ENCODE measurements around the gene TSPO.

TSPO gene

DNA sequence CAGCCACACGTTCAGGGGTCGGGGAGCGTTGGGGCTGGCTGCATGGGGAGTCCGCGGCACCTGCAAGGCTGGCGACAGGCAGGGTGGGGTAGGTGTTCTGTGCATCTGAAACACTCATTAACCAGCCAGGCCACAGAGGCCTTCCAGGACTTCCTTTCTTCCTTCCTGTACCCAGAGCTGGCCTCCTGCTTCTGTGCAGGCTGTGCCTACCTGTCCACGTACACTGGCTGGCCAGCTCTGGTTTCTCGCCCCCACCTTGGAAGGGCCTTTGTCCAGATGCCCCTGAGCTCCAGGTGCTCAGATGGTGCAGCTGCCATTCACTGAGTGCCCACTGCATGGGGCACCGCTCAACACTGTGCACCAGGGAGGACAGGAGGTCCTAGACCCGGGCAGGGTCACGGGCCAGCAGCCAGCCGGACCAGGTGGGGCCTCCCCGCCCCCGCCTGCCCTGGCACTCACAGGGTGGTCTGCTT, 19.7 kb downstream of the TSPO start:
- TF ChIP-seq CEBPB (IDR thresholded peaks at IDR 0.05) = no peak
- no peak for TF ChIP-seq TEAD4 (IDR thresholded peaks at IDR 0.05)
- TF ChIP-seq YY1 (IDR thresholded peaks at IDR 0.05; ENCODE audit: low read depth) = no peak
- TF ChIP-seq NFIC (IDR thresholded peaks at IDR 0.05) = no peak
- TF ChIP-seq EP300 (IDR thresholded peaks at IDR 0.05; ENCODE audit: borderline replicate concordance) = no peak
- TF ChIP-seq TAF1 (IDR thresholded peaks at IDR 0.05; ENCODE audit: low read depth) = no peak
- TF ChIP-seq, protein P1, sequence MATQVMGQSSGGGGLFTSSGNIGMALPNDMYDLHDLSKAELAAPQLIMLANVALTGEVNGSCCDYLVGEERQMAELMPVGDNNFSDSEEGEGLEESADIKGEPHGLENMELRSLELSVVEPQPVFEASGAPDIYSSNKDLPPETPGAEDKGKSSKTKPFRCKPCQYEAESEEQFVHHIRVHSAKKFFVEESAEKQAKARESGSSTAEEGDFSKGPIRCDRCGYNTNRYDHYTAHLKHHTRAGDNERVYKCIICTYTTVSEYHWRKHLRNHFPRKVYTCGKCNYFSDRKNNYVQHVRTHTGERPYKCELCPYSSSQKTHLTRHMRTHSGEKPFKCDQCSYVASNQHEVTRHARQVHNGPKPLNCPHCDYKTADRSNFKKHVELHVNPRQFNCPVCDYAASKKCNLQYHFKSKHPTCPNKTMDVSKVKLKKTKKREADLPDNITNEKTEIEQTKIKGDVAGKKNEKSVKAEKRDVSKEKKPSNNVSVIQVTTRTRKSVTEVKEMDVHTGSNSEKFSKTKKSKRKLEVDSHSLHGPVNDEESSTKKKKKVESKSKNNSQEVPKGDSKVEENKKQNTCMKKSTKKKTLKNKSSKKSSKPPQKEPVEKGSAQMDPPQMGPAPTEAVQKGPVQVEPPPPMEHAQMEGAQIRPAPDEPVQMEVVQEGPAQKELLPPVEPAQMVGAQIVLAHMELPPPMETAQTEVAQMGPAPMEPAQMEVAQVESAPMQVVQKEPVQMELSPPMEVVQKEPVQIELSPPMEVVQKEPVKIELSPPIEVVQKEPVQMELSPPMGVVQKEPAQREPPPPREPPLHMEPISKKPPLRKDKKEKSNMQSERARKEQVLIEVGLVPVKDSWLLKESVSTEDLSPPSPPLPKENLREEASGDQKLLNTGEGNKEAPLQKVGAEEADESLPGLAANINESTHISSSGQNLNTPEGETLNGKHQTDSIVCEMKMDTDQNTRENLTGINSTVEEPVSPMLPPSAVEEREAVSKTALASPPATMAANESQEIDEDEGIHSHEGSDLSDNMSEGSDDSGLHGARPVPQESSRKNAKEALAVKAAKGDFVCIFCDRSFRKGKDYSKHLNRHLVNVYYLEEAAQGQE (IDR thresholded peaks at IDR 0.05; ENCODE audit: low read depth) = no peak
- TF ChIP-seq CREB1 (IDR thresholded peaks at IDR 0.05; ENCODE audit: low read depth) = no peak
- TF ChIP-seq, protein P2, sequence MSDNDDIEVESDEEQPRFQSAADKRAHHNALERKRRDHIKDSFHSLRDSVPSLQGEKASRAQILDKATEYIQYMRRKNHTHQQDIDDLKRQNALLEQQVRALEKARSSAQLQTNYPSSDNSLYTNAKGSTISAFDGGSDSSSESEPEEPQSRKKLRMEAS (IDR thresholded peaks at IDR 0.05) = no peak
- no peak for TF ChIP-seq FOXM1 (IDR thresholded peaks at IDR 0.05; ENCODE audit: borderline replicate concordance, low read depth)
- TF ChIP-seq ZBTB7A (IDR thresholded peaks at IDR 0.05; ENCODE audit: low read depth) = no peak
- TF ChIP-seq, protein P3, sequence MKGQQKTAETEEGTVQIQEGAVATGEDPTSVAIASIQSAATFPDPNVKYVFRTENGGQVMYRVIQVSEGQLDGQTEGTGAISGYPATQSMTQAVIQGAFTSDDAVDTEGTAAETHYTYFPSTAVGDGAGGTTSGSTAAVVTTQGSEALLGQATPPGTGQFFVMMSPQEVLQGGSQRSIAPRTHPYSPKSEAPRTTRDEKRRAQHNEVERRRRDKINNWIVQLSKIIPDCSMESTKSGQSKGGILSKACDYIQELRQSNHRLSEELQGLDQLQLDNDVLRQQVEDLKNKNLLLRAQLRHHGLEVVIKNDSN (IDR thresholded peaks at IDR 0.05) = no peak
- TF ChIP-seq TCF12 (IDR thresholded peaks at IDR 0.05; ENCODE audit: low read depth) = no peak
- no peak for TF ChIP-seq EGR1 (IDR thresholded peaks at IDR 0.05)
- TF ChIP-seq RAD21 (IDR thresholded peaks at IDR 0.05; ENCODE audit: low read depth) = no peak

DNA sequence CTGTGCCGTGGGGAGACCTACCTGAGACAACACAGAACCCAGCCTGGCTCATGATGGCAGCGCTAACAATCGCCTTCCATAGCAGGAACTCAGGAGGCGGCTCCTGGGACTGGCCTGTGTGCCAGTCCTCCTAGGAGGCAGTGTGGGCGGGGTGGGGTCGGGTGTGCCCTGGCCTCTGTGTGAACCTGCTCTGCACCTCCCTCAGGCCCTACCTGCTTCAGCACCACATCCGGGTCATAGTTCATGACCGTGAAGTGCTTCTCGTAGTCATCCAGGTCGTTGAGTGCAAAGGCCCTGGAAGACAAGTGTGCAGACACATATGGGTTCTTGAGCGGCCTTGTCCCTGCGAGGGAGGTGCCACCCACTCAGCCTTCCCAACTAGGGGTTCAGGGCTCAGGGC, 20.2 kb downstream of the TSPO start:
- TF ChIP-seq NFIC (IDR thresholded peaks at IDR 0.05) (no peak), TEAD4 (IDR thresholded peaks at IDR 0.05) (no peak), FOXM1 (IDR thresholded peaks at IDR 0.05; ENCODE audit: borderline replicate concordance, low read depth) (no peak), EGR1 (IDR thresholded peaks at IDR 0.05) (no peak), CEBPB (IDR thresholded peaks at IDR 0.05) (no peak), TAF1 (IDR thresholded peaks at IDR 0.05; ENCODE audit: low read depth) (no peak), ZBTB7A (IDR thresholded peaks at IDR 0.05; ENCODE audit: low read depth) (no peak), YY1 (IDR thresholded peaks at IDR 0.05; ENCODE audit: low read depth) (no peak), CREB1 (IDR thresholded peaks at IDR 0.05; ENCODE audit: low read depth) (no peak), EP300 (IDR thresholded peaks at IDR 0.05; ENCODE audit: borderline replicate concordance) (no peak), RAD21 (IDR thresholded peaks at IDR 0.05; ENCODE audit: low read depth) (no peak), TCF12 (IDR thresholded peaks at IDR 0.05; ENCODE audit: low read depth) (no peak)
- TF ChIP-seq, protein P2 (IDR thresholded peaks at IDR 0.05) = no peak
- TF ChIP-seq, protein P1 (IDR thresholded peaks at IDR 0.05; ENCODE audit: low read depth) = no peak
- TF ChIP-seq, protein P3 (IDR thresholded peaks at IDR 0.05) = no peak

DNA sequence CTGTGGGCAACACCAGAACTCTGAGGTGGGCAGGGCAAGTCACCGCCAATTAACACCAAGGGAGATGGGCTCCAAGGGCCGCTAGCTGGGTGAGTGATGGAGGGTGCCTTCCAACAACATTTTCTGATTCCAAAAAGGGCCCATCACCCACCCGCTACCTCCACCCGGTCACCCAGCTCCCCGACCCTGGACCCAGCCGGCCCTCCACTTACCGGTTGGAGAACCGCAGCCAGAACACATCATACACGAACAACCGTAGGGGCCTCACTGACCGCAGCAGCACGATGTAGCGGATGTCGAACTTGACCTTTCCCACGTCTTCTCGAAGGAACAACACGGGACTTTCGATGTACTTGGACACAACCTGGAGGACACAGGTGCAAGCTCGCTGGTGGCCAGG, 20.8 kb downstream of the TSPO start:
- TF ChIP-seq, protein P3 (IDR thresholded peaks at IDR 0.05) = no peak
- TF ChIP-seq CREB1 (IDR thresholded peaks at IDR 0.05; ENCODE audit: low read depth) (no peak), CEBPB (IDR thresholded peaks at IDR 0.05) (no peak), NFIC (IDR thresholded peaks at IDR 0.05) (no peak), ZBTB7A (IDR thresholded peaks at IDR 0.05; ENCODE audit: low read depth) (no peak)
- TF ChIP-seq, protein P2 (IDR thresholded peaks at IDR 0.05) = no peak

DNA sequence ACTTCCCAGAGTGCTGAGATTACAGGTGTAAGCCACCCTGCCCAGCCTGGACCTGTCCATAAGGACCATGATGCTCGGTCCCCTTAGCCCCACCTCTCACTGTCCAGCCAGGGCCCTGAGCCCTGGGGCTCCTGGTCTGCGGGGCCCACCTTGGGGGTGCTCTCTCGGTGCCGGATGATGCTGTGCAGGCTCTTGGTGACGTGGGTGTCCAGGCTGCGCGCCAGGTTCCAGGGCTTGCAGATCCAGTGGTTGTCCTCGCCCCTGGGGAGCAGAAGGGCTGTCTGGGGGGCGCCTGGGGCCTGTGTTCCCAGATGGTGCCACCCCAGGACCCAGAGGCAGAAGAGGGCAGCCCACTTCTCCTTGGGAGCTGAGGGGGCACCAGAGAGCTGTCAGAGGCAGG, 22.2 kb downstream of the TSPO start:
- TF ChIP-seq NFIC (IDR thresholded peaks at IDR 0.05) = no peak

DNA sequence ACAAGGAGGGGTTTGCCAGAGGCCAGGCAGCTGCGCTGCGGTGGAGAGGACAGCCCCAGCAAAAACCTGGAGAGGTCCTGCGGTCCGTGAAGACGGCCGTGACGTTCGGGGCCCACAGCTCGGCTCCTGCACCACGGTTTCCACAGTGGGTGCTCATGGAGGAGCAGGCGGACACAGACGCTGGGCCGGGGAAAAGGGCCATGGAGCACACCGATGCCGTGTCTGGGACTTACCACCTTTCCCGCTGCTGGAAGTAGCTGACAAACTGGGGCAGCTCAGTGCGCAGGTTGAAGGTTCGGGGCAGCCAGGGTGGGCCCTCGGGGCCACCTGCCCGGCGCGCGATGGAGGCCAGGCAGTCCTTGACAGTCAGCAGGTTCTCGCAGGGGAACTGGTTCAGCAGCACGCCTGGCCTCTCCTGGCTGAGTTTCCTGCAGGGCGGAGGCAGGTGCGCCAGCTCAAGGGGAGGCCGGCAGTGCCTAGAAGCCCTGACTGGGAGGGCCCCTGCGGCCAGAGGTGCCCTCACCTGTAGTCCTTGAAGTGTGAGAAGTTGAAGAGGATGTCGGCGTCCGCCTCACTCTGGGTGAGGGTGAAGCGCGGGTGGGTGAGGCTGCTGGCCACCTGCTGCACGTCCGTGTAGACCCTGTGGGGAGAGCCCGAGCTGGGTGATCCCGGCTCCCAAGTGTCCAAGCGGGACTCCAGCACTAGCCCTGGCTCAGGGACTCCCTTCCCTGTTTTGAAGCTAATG, 22.8 kb downstream of the TSPO start:
- TF ChIP-seq FOXM1 (IDR thresholded peaks at IDR 0.05; ENCODE audit: borderline replicate concordance, low read depth) (no peak), YY1 (IDR thresholded peaks at IDR 0.05; ENCODE audit: low read depth) (no peak), CEBPB (IDR thresholded peaks at IDR 0.05) (no peak), ZBTB7A (IDR thresholded peaks at IDR 0.05; ENCODE audit: low read depth) (no peak)
- TF ChIP-seq, protein P3 (IDR thresholded peaks at IDR 0.05) = no peak
